Body of pancreas (tissue), 4 donors: ENCODE measurements around the gene NLGN2. TPM values are rescaled to one million over a fixed set of nuclear protein-coding genes. Genes with fewer than 3 reads are reported as not detected.

Experiments used
- ATAC-seq: fragments of 150-250 bp; one replicate; pipeline ENCODE4 v1.9.1; 2016
- DNase-seq, 4 donors: peaks; one replicate each; pipeline ENCODE4 v3.0.0-alpha.2; 2019
- H3K27ac ChIP-seq, 4 donors: fragments of 200-600 bp; sonication (generic); 1 replicate in 3 of 4; 2 replicates in 1 of 4; pipeline versions ENCODE4 v1.5.1 to v1.6.1; 2016 to 2019; ENCODE audit warnings: mild to moderate bottlenecking in 1 of 4, mixed read lengths in 1 of 4, moderate library complexity in 1 of 4
- H3K27me3 ChIP-seq, 2 donors: fragments of 200-600 bp; sonication (generic); one replicate each; pipeline ENCODE4 v1.6.0; 2016; ENCODE audit warnings: mild to moderate bottlenecking in 1 of 2
- H3K36me3 ChIP-seq, 2 donors: fragments of 200-600 bp; sonication (generic); replicated peaks in 1 of 2; 2 replicates each; pipeline ENCODE4 v1.5.1; 2016; ENCODE audit warnings: low read depth in 2 of 2; ENCODE audit not compliant: insufficient read depth in 1 of 2
- H3K4me1 ChIP-seq: fragments of 200-600 bp; sonication (generic); one replicate; pipeline ENCODE4 v1.6.0; 2016
- H3K4me3 ChIP-seq, 2 donors: fragments of 200-600 bp; sonication (generic); 1 replicate in 1 of 2; 2 replicates in 1 of 2; pipeline ENCODE4 v1.5.1; 2016 to 2019
- H3K9me3 ChIP-seq, 3 donors: fragments of 200-600 bp; sonication (generic); 1 replicate in 2 of 3; 2 replicates in 1 of 3; pipeline ENCODE4 v1.5.1; 2016
- CTCF ChIP-seq, 7 experiments: fragments of 450-650 bp in 4 of 7; fragments of 200-600 bp in 3 of 7; sonication (generic) in 3 of 7; IDR thresholded peaks; one replicate each; pipeline ENCODE4 v1.5.1; 2016 to 2019; ENCODE audit warnings: antibody characterized with exemption in 7 of 7
- POLR2A ChIP-seq, 3 donors: fragments of 450-650 bp; IDR thresholded peaks; one replicate each; pipeline ENCODE4 v1.6.1; 2016; ENCODE audit warnings: antibody characterized with exemption in 3 of 3, mild to moderate bottlenecking in 2 of 3
- WGBS, 2 donors: methylation state at CpG; one replicate each; pipeline ENCODE4 v1.1.5; 2017; 5-methylcytosine and 5-hydroxymethylcytosine counted together
- intact Hi-C: fragments of 100-400 bp; cut with DNase I; formaldehyde crosslinking; loops from one replicate; pipeline ENCODE4 v1.15.1; 2023
- total RNA-seq, 2 donors: library from RNA; depleted of rRNA; stranded (reverse); fragments of >200 nt; gene quantifications; one replicate each; pipeline ENCODE4 v1.1.0, GENCODE V29; 2016

Gene NLGN2
- total RNA-seq, 2 donors from 2014 or later, result 5.2 to 6.3 TPM

- ATAC-seq, result peak; percentile 91
- intact Hi-C loops, result no loop called here
- H3K27me3 ChIP-seq, result no peaks in the 10 kb centered on the region
Measured at GRCh38 chr17:7394452-7395191, 13.0 kb upstream of the NLGN2 start, which contains the start of gene PLSCR3. Gene PLSCR3 (minus strand): TSS chr17:7394525. CDS start chr17:7394110, 415 bp downstream.

DNA sequence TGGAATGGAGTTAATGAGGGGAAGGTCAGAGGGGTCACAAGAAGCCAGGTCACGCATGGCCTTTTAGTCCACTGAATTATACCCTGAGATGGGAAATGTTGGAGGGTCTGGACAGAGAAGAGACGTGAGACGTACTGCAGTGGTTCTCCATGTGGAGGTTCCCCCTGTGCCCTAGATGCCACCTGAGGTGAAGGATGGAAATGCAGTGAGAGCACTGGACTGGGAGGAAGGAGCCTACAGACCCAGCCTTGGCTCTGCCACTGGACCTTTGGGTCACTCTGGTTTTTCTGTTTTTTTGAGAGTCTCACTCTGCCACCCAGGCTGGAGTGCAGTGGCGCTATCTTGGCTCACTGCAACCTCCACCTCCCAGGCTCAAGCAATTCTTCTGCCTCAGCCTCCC lies 11.5 kb upstream of the NLGN2 start:
- intact Hi-C loops, result no loop called here
- Histone ChIP-seq H3K4me3 (no peak overlapping the region), H3K4me1 (peaks cover 20% of the 10 kb centered on the region), H3K36me3 (no peaks in the 10 kb centered on the region), H3K27me3 (no peaks in the 10 kb centered on the region), H3K9me3 (no peaks in the 10 kb centered on the region), H3K27ac (no peak overlapping the region)
- no peak for DNase-seq
- 81 to 98% methylated on average over 4 of the region's 4 CpGs for WGBS, 2 donors
- ATAC-seq, result no peak
- TF ChIP-seq POLR2A (IDR thresholded peaks at IDR 0.05) (no peak), CTCF (IDR thresholded peaks at IDR 0.05) (no peak)

More at GRCh38 chr17:7394452-7395191, 13.0 kb upstream of the NLGN2 start, which contains the start of gene PLSCR3:
- Histone ChIP-seq H3K9me3 (no peaks in the 10 kb centered on the region), H3K4me1 (peaks cover 20% of the 10 kb centered on the region), H3K36me3 (no peaks in the 10 kb centered on the region), H3K4me3 (peak within 1 kb of the TSS in 1 of 2 donors; percentile 69), H3K27ac (peak within 1 kb of the TSS; percentile 83 to 97 (median 95))
- WGBS, 2 donors, result 0 to 2% methylated on average over 11 to 52 of the region's 71 CpGs
- TF ChIP-seq CTCF (IDR thresholded peaks at IDR 0.05) (peak in 4 of 7 experiments; percentile 28 to 56 (median 44)), POLR2A (IDR thresholded peaks at IDR 0.05) (peak; percentile 72 to 85 (median 80))
- peak; percentile 87 to 90 (median 88) for DNase-seq

DNA sequence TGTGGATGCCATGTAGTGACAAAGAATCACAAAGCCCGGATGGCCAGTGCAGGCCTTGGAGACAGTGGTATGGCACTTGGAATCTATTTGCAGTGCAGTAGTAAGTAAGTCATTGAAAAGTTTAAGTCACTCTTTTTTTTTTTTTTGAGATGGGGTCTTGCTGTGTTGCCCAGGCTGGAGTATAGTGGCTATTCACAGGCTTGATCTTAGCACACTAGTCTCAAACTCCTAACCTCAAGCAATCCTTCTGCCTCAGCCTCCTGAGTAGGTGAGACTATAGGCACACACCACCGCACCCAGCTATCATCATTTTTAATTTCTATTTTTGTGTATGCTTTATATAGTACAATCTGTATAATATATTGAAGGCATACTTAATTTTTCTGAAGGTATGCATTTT lies 9.0 kb upstream of the NLGN2 start:
- Histone ChIP-seq H3K27me3 (no peaks in the 10 kb centered on the region), H3K9me3 (no peaks in the 10 kb centered on the region), H3K4me1 (peaks cover 33% of the 10 kb centered on the region), H3K27ac (no peak overlapping the region), H3K4me3 (no peak overlapping the region), H3K36me3 (no peaks in the 10 kb centered on the region)
- DNase-seq (no peak), ATAC-seq (no peak)
- WGBS, 2 donors, result 72 to 77% methylated on average over 2 of the region's 2 CpGs
- intact Hi-C loops, result no loop called here
- TF ChIP-seq CTCF (IDR thresholded peaks at IDR 0.05) (no peak), POLR2A (IDR thresholded peaks at IDR 0.05) (no peak)

DNA sequence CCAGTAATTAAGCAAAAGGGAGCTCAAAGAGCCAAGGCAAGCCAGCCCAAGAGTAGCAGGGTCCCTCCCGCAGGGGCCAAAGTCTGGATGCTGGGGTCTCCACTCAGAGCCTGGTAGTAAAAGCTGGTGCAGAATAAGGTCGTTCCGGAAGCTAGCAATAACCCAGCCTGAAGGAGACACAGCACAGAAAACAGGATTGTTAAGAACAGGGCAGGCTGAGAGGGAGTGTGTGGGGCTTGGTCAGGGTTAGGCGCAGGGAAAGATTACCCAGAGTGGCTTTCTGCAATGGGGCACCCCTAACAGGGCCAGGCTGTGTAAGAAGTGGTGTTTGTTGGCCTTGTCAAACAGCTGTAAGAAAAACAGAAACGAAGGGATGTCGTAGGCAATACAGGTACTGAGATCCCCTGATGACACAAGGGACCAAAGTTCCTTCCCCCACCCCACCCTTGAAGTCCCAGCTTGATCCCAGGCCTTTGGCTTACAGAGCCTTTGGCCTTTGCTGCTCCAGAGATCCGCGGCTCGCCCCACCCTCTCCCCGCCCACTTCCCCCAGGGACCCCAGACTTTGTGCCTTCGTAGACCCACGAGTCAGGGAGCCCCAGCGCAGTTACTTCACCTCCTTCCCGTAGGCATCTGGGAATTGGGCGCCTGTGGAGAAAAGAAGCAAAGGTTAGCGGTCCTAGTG lies 4.5 kb upstream of the NLGN2 start:
- Histone ChIP-seq H3K9me3 (no peaks in the 10 kb centered on the region), H3K4me1 (peaks cover 32% of the 10 kb centered on the region), H3K27ac (peak overlapping the region; percentile 60 to 96 (median 90)), H3K27me3 (no peaks in the 10 kb centered on the region), H3K4me3 (peak overlapping the region; percentile 22 to 39), H3K36me3 (no peaks in the 10 kb centered on the region)
- intact Hi-C loops, result no loop called here
- WGBS, 2 donors, result 9 to 13% methylated on average over 13 to 16 of the region's 16 CpGs
- no peak for TF ChIP-seq POLR2A (IDR thresholded peaks at IDR 0.05)
- no peak for TF ChIP-seq CTCF (IDR thresholded peaks at IDR 0.05)
- DNase-seq, result peak; percentile 53 to 61 (median 54)
- no peak for ATAC-seq
